Measurements from ENCODE around the gene STRN3. TPM values are rescaled to one million over a fixed set of nuclear protein-coding genes. Genes with fewer than 3 reads are reported as not detected.

STRN3 gene
- total and polyA plus RNA-seq, 2 of the 8 experiments (the other 6 are each of a cell fraction or from before 2014, with no cell fraction given), result 8.7 to 38.1 TPM

- TF ChIP-seq CHD2 (IDR thresholded peaks at IDR 0.05; ENCODE audit: low read length) (no peak), CTBP2 (IDR thresholded peaks at IDR 0.05; ENCODE audit: borderline replicate concordance, insufficient read depth, insufficient read length, low read length) (no peak), ATF3 (IDR thresholded peaks at IDR 0.05; ENCODE audit: insufficient read depth, low read depth, low read length) (no peak)
Observed at GRCh38 chr14:30906752-30907658, 119.2 kb downstream of the STRN3 start (continued).

Measured in H1 (cell line).